Heart left ventricle (tissue), 16 donors: ENCODE results near the gene RIMS1. TPM values are rescaled to one million over a fixed set of nuclear protein-coding genes. Genes with fewer than 3 reads are reported as not detected.
A peak's percentile ranks its signal among the peaks of the same experiment; 100 is the strongest.

Source experiments
- ATAC-seq, 4 donors: fragments of 200-7000 bp; cut with Tn5 transposase; one replicate each; pipeline ENCODE4 v1.9.1; 2020 to 2022; ENCODE audit warnings: moderate library complexity in 4 of 4, mild to moderate bottlenecking in 3 of 4, moderate number of reproducible peaks in 1 of 4
- DNase-seq, 5 donors: peaks; one replicate each; pipeline ENCODE4 v3.0.0-alpha.2; 2020
- H3K27ac ChIP-seq, 12 donors: fragments of 200-600 bp; sonication (generic) in 4 of 12; one replicate each; pipeline versions ENCODE4 v1.5.0 to v1.8.0; 2016 to 2022; ENCODE audit warnings: mild to moderate bottlenecking in 2 of 12
- H3K27me3 ChIP-seq, 9 donors: fragments of 200-600 bp; sonication (generic) in 2 of 9; one replicate each; pipeline versions ENCODE4 v1.5.1 to v1.8.0; 2016 to 2022; ENCODE audit warnings: mild to moderate bottlenecking in 3 of 9
- H3K36me3 ChIP-seq, 9 donors: fragments of 200-600 bp; sonication (generic) in 2 of 9; one replicate each; pipeline versions ENCODE4 v1.5.0 to v1.8.0; 2018 to 2022; ENCODE audit warnings: mild to moderate bottlenecking in 2 of 9
- H3K4me1 ChIP-seq, 12 donors: fragments of 200-600 bp; sonication (generic) in 4 of 12; one replicate each; pipeline versions ENCODE4 v1.5.0 to v1.8.0; 2016 to 2022; ENCODE audit warnings: mild to moderate bottlenecking in 3 of 12
- H3K4me3 ChIP-seq, 12 donors: fragments of 200-600 bp; sonication (generic) in 4 of 12; one replicate each; pipeline versions ENCODE4 v1.5.0 to v1.8.0; 2017 to 2022; ENCODE audit warnings: mild to moderate bottlenecking in 9 of 12, moderate library complexity in 4 of 12
- H3K9me3 ChIP-seq, 12 donors: fragments of 200-600 bp; sonication (generic) in 4 of 12; one replicate each; pipeline versions ENCODE4 v1.5.0 to v1.8.0; 2016 to 2022; ENCODE audit warnings: mild to moderate bottlenecking in 1 of 12
- CTCF ChIP-seq, 12 donors: fragments of 200-600 bp; sonication (generic) in 4 of 12; IDR thresholded peaks; one replicate each; pipeline versions ENCODE4 v1.5.0 to v1.8.0; 2018 to 2022; ENCODE audit warnings: antibody characterized with exemption in 12 of 12, mild to moderate bottlenecking in 5 of 12
- POLR2A ChIP-seq, 2 donors: fragments of 450-650 bp; IDR thresholded peaks; one replicate each; pipeline ENCODE4 v1.6.1; 2017; ENCODE audit warnings: antibody characterized with exemption in 2 of 2, mild to moderate bottlenecking in 2 of 2, moderate library complexity in 2 of 2
- whole genome bisulfite sequencing, 4 donors: extraction: QIAGEN DNeasy Blood & Tissue Kit in 2 of 4; methylation state at CpG; one replicate each; pipeline versions ENCODE4 v1.1.5 to v1.1.7; 2013 to 2018; 5-methylcytosine and 5-hydroxymethylcytosine counted together
- intact Hi-C, 10 donors: fragments of 100-400 bp; cut with DNase I; formaldehyde crosslinking; loops; one replicate each; pipeline versions ENCODE4 v1.11.1 to v1.14.2; 2022
- polyA plus RNA-seq, 2 donors: library from polyadenylated mRNA; stranded (reverse); fragments of 200-250 nt; gene quantifications; one replicate each; pipeline ENCODE4 v1.2.3, GENCODE V29; 2013
- total RNA-seq, 9 donors: library from RNA; depleted of rRNA in 2 of 9; stranded (reverse); fragments of >200 nt in 2 of 9; fragmentation: NEBNext Ultra II Directional in 3 of 9; extraction: Animal tissue kit (Norgen Biotek cat#: 25700) in 3 of 9; gene quantifications; one replicate each; pipeline versions ENCODE4 v1.1.0 to v1.2.4, GENCODE V29; 2016 to 2023
- donor health status: ischemic (EF 13 %, LVEDD 7.1; RV severe dilation, severe dysfunction).
- donor health status: healthy with polysubstance abuse.
- donor health status: DM: no; HTN: yes; CAD: no.
- donor health status: DM: no; HTN: no; CAD: no.
- donor health status: ischemic (EF 25% LVEDD 6.9; RV normal size, moderate dysfunction).
- donor health status: ischemic (EF 25% LVEDD 5.7; RV mildly dilated, moderate dysfunction).
- donor health status: healthy.
- donor health status: DM: yes; HTN: yes; CAD: no.
- donor health status: ischemic (EF 35%, LVEDD 5.7; RV mildly dilated, moderate dysfunction).
- donor health status: nonischemic (EF 11% LVEDD 7.7; RV severe dilation, severe dysfunction).
- donor health status: DM: yes; HTN: yes; CAD: no.
- donor health status: PGD.
- donor health status: ischemic (EF 29% LVEDD 5.4; RV normal size, mild dysfunction).
- donor health status: nonischemic (EF 23%, LVEDD 6.1; RV moderate dilation, normal function).

The RIMS1 gene
- total and polyA plus RNA-seq, 11 donors, result 0.11 to 3.2 (median 1.1) TPM; not detected in 4

- Histone ChIP-seq H3K36me3 (no peaks in the 10 kb centered on the region), H3K4me1 (no peaks in the 10 kb centered on the region), H3K9me3 (no peaks in the 10 kb centered on the region), H3K4me3 (no peak overlapping the region), H3K27me3 (no peaks in the 10 kb centered on the region), H3K27ac (no peak overlapping the region)
- intact Hi-C loops, result no loop called here
- DNase-seq (no peak), ATAC-seq (no peak)
- TF ChIP-seq POLR2A (IDR thresholded peaks at IDR 0.05) (no peak), CTCF (IDR thresholded peaks at IDR 0.05) (no peak)
- WGBS, 4 donors, result 87 to 92% (median 88%) methylated on average over 8 of the region's 8 CpGs
Observed at GRCh38 chr6:72290620-72291019, 404.3 kb downstream of the RIMS1 start.

GRCh38 chr6:72296375-72296774, 410.0 kb downstream of the RIMS1 start:
- H3K4me1 ChIP-seq, result no peaks in the 10 kb centered on the region
- no peak for DNase-seq
- no peaks in the 10 kb centered on the region for H3K36me3 ChIP-seq
- H3K27ac ChIP-seq, result no peak overlapping the region
- ATAC-seq, result no peak
- intact Hi-C loops, result no loop called here
- no peaks in the 10 kb centered on the region for H3K9me3 ChIP-seq
- no peaks in the 10 kb centered on the region for H3K27me3 ChIP-seq
- no peak overlapping the region for H3K4me3 ChIP-seq
- TF ChIP-seq POLR2A (IDR thresholded peaks at IDR 0.05) (no peak), CTCF (IDR thresholded peaks at IDR 0.05) (no peak)

GRCh38 chr6:72305971-72306370, 419.6 kb downstream of the RIMS1 start:
- no peaks in the 10 kb centered on the region for H3K36me3 ChIP-seq
- 71 to 78% (median 73%) methylated on average over 2 of the region's 2 CpGs for WGBS, 4 donors
- no peak overlapping the region for H3K27ac ChIP-seq
- H3K4me3 ChIP-seq, result no peak overlapping the region
- no peak for DNase-seq
- ATAC-seq, result no peak
- no peaks in the 10 kb centered on the region for H3K9me3 ChIP-seq
- H3K4me1 ChIP-seq, result no peaks in the 10 kb centered on the region
- H3K27me3 ChIP-seq, result no peaks in the 10 kb centered on the region
- intact Hi-C loops, result no loop called here
- TF ChIP-seq CTCF (IDR thresholded peaks at IDR 0.05), result no peak

GRCh38 chr6:72316675-72317380, 430.5 kb downstream of the RIMS1 start:
- WGBS, 4 donors, result 79 to 92% (median 86%) methylated on average over 5 to 9 of the region's 9 CpGs
- Histone ChIP-seq H3K9me3 (no peaks in the 10 kb centered on the region), H3K4me3 (no peak overlapping the region), H3K36me3 (no peaks in the 10 kb centered on the region), H3K4me1 (no peaks in the 10 kb centered on the region), H3K27me3 (no peaks in the 10 kb centered on the region), H3K27ac (no peak overlapping the region)
- intact Hi-C loops, result no loop called here
- DNase-seq (peak in 2 of 5 donors; percentile 15 to 41), ATAC-seq (peak in 1 of 4 donors; percentile 33)
- TF ChIP-seq POLR2A (IDR thresholded peaks at IDR 0.05) (no peak), CTCF (IDR thresholded peaks at IDR 0.05) (no peak)
